Right atrium auricular region (tissue), 2 donors: ENCODE data around the gene HUS1. TPM values are rescaled to one million over a fixed set of nuclear protein-coding genes. Genes with fewer than 3 reads are reported as not detected.
"Not testable (repeated sequence)": the region's sequence is repeated elsewhere in the genome, so short reads cannot be mapped to it uniquely, and the experiment has no call there.

Experiments
- DNase-seq: peaks from one replicate; pipeline ENCODE4 v3.0.0-alpha.2; 2019; ENCODE audit warnings: low spot score
- H3K27ac ChIP-seq, 2 donors: fragments of 200-600 bp; sonication (generic); 1 replicate in 1 of 2; 2 replicates in 1 of 2; pipeline ENCODE4 v1.5.1; 2016 to 2019
- H3K27me3 ChIP-seq, 2 donors: fragments of 200-600 bp; sonication (generic); one replicate each; pipeline versions ENCODE4 v1.5.1 to v1.6.0; 2017 to 2019
- H3K36me3 ChIP-seq: fragments of 200-600 bp; sonication (generic); one replicate; pipeline ENCODE4 v1.5.1; 2016
- H3K4me1 ChIP-seq, 2 donors: fragments of 200-600 bp; sonication (generic); one replicate each; pipeline versions ENCODE4 v1.5.1 to v1.6.0; 2017 to 2019
- H3K4me3 ChIP-seq, 2 donors: fragments of 200-600 bp; sonication (generic); 1 replicate in 1 of 2; 2 replicates in 1 of 2; pipeline ENCODE4 v1.5.1; 2017 to 2019; ENCODE audit warnings: mild to moderate bottlenecking in 1 of 2, moderate library complexity in 1 of 2
- H3K9me3 ChIP-seq, 2 donors: fragments of 200-600 bp; sonication (generic); one replicate each; pipeline ENCODE4 v1.5.1; 2019
- total RNA-seq, 2 donors: library from RNA; depleted of rRNA; stranded (reverse); fragments of >200 nt; gene quantifications; one replicate each; pipeline ENCODE4 v1.1.0, GENCODE V29; 2016
- TF ChIP-seq, protein P1 (sequence below), 2 donors: fragments of 200-600 bp; sonication (generic); IDR thresholded peaks; one replicate each; pipeline ENCODE4 v1.5.1; 2019; ENCODE audit warnings: antibody characterized with exemption in 2 of 2

The HUS1 gene
- total RNA-seq, 2 donors from 2014 or later: 19.7 to 25.4 TPM

DNA sequence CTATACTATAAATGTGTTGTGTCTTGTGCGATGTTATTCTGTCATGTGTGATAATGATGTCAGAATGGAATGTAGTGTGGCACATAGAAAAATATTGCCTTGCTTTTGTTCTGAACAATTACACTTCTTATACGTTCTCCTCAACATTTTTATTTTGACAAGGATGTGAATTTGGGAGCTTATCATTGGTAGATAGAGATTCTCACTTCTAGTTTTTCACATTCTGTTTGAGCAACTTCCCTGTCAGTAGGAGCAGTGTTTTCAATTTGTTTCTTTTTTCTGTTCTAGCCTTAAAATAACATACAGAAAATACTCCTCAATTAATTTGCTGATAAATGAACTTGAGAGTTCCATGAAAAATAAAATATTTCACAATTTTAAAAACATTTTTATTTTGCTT, 31.9 kb upstream of the HUS1 start:
- TF ChIP-seq, protein P1, sequence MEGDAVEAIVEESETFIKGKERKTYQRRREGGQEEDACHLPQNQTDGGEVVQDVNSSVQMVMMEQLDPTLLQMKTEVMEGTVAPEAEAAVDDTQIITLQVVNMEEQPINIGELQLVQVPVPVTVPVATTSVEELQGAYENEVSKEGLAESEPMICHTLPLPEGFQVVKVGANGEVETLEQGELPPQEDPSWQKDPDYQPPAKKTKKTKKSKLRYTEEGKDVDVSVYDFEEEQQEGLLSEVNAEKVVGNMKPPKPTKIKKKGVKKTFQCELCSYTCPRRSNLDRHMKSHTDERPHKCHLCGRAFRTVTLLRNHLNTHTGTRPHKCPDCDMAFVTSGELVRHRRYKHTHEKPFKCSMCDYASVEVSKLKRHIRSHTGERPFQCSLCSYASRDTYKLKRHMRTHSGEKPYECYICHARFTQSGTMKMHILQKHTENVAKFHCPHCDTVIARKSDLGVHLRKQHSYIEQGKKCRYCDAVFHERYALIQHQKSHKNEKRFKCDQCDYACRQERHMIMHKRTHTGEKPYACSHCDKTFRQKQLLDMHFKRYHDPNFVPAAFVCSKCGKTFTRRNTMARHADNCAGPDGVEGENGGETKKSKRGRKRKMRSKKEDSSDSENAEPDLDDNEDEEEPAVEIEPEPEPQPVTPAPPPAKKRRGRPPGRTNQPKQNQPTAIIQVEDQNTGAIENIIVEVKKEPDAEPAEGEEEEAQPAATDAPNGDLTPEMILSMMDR (IDR thresholded peaks at IDR 0.05): no peak
- H3K36me3 ChIP-seq: no peaks in the 10 kb centered on the region
- no peaks in the 10 kb centered on the region for H3K9me3 ChIP-seq
- H3K4me1 ChIP-seq: no peaks in the 10 kb centered on the region
- no peak for DNase-seq
- H3K4me3 ChIP-seq: no peak overlapping the region
- H3K27me3 ChIP-seq: no peaks in the 10 kb centered on the region
- no peak overlapping the region for H3K27ac ChIP-seq

DNA sequence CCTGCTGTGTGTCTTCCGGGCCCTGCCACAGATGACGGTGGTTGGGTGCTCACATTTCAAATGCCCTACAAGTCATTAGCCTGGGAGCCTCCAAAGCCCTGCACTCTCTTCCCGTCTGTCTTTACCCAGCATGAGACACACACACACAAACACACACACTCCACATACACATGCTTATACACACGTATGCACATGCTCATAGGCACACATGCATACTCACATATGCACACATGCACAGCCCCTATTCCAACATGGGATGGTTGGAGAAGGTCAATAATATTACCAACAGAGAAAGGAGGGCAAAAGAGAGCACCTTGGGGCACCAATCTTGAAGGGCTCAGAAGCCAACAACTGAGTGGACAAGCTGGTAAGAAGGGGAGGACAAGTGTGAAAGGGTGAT, 30.5 kb upstream of the HUS1 start:
- Histone ChIP-seq H3K9me3 (no peaks in the 10 kb centered on the region), H3K4me1 (no peaks in the 10 kb centered on the region), H3K27ac (no peak overlapping the region), H3K36me3 (no peaks in the 10 kb centered on the region), H3K4me3 (no peak overlapping the region), H3K27me3 (no peaks in the 10 kb centered on the region)
- TF ChIP-seq, protein P1 (IDR thresholded peaks at IDR 0.05): no peak
- DNase-seq: no peak

DNA sequence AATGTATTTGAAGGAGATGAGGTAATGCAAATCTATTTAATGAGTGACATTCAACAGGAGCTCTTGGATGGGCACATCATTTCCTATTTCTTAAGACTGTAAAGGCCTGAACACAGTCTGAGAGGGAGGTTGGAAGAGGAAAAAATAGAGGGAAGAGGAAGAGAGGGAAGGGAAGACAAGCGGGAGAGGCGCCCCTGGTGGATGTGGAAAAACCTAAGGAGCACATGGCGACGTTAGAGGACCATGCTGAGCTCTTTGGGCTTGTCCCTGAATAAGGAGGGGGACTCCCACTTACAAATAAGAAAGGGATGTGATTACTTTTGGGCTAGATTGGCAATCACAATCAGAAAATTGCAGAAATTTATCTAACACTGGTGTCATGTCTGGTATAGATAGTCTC, 29.8 kb upstream of the HUS1 start:
- TF ChIP-seq, protein P1 (IDR thresholded peaks at IDR 0.05): no peak
- Histone ChIP-seq H3K27ac (no peak overlapping the region), H3K4me3 (no peak overlapping the region), H3K27me3 (no peaks in the 10 kb centered on the region), H3K36me3 (no peaks in the 10 kb centered on the region), H3K9me3 (no peaks in the 10 kb centered on the region), H3K4me1 (no peaks in the 10 kb centered on the region)
- no peak for DNase-seq

DNA sequence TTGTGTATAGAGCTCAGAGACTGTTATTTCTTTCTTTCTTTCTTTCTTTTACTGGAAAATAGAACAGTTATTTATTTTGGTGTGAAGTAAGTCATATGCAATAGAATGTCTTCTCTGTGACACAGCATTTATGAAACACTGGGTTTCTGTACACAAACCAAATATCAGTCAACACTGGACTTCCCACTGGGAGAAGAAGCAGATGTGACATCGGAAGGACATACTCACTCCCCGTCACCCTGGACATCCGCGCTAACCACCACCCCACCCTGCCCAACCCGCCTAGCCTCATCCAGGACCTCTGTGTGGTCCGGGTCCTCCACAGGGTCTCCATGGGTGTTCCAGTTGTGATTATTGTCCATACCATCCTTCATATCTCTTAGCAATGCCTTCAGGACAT, 27.5 kb upstream of the HUS1 start:
- no peaks in the 10 kb centered on the region for H3K36me3 ChIP-seq
- no peak overlapping the region for H3K27ac ChIP-seq
- TF ChIP-seq, protein P1 (IDR thresholded peaks at IDR 0.05): no peak
- no peaks in the 10 kb centered on the region for H3K9me3 ChIP-seq
- no peaks in the 10 kb centered on the region for H3K27me3 ChIP-seq
- DNase-seq: no peak
- H3K4me3 ChIP-seq: no peak overlapping the region
- H3K4me1 ChIP-seq: no peaks in the 10 kb centered on the region

DNA sequence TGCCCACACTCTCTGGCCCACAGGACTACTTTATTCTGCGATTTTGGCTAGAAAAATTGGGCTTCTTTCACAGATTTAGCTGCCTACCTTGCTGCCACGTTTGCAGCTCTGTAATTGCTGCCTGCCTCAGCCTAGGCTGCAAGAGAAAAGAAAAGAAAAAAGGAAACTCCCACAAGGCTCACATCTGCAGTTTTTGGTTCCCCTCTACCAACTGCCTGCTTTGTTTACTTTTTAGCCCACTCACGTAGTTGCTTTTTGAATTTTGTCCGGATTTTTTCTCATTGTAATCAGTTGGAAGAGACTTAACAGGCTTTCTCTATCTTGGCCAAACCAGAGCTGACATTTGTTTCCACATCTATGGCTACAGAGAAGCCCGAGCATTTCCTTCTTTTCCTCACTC, 25.2 kb upstream of the HUS1 start:
- DNase-seq: no peak
- no peaks in the 10 kb centered on the region for H3K4me1 ChIP-seq
- TF ChIP-seq, protein P1 (IDR thresholded peaks at IDR 0.05): no peak
- no peak overlapping the region for H3K27ac ChIP-seq
- no peak overlapping the region for H3K4me3 ChIP-seq
- H3K9me3 ChIP-seq: no peaks in the 10 kb centered on the region
- H3K27me3 ChIP-seq: no peaks in the 10 kb centered on the region
- no peaks in the 10 kb centered on the region for H3K36me3 ChIP-seq

DNA sequence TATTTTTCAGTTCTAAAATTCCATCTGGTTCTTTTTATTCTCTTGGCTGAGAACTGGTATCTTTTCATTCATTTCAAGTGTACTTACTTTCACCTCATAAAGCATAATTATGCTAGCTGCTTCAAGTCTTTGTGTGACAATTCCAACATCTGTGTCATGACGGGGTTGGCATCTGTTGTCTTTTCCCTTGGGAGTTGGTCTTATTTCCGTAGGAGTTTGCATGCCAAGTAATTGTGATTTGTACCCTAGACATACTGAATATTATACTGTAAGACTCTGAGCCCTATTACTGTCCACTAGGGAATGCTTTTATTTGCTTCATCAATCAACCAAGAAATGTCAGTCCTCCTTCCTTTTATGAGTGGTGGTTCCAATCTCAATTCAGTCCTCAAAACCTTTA, 24.6 kb upstream of the HUS1 start:
- TF ChIP-seq, protein P1 (IDR thresholded peaks at IDR 0.05): no peak

DNA sequence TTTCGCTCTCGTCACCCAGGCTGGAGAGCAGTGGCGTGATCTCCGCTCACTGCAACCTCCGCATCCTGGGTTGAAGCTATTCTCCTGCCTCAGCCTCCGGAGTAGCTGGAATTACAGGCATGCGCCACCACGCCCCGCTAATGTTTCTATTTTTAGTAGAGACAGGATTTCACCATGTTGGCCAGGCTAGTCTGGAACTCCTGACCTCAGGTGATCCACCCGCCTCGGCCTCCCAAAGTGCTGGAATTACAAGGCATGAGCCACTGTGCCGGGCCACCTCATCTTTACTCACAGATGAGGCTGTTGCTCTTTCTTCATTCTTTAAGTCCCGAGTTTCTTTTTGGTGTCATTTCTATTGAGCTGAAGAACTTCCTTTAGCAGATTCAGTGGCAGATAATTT, 20.7 kb upstream of the HUS1 start:
- H3K27ac ChIP-seq, H3K4me3 ChIP-seq, DNase-seq, H3K27me3 ChIP-seq, H3K36me3 ChIP-seq, H3K9me3 ChIP-seq, H3K4me1 ChIP-seq: not testable (repeated sequence)

More for the DNA sequence above, 24.6 kb upstream of the HUS1 start:
- H3K4me1 ChIP-seq: no peaks in the 10 kb centered on the region
- no peaks in the 10 kb centered on the region for H3K27me3 ChIP-seq
- no peak overlapping the region for H3K27ac ChIP-seq
- no peak for DNase-seq
- no peaks in the 10 kb centered on the region for H3K36me3 ChIP-seq
- H3K4me3 ChIP-seq: no peak overlapping the region
- no peaks in the 10 kb centered on the region for H3K9me3 ChIP-seq
